ENCODE results near the gene PTPN2.

- no peak for TF ChIP-seq CTCF (IDR thresholded peaks at IDR 0.05; ENCODE audit: insufficient read depth, low read length)
- TF ChIP-seq POLR2AphosphoS5 (IDR thresholded peaks at IDR 0.05; ENCODE audit: low read depth), result no peak
- TF ChIP-seq SPI1 (IDR thresholded peaks at IDR 0.05; ENCODE audit: borderline replicate concordance, low read depth), result no peak
- no peak for TF ChIP-seq GABPA (IDR thresholded peaks at IDR 0.05; ENCODE audit: low read depth)
- no peak for TF ChIP-seq REST (IDR thresholded peaks at IDR 0.05; ENCODE audit: insufficient replicate concordance, low read depth)
Observed at GRCh38 chr18:12891561-12891960, 7.5 kb upstream of the PTPN2 start.
